ENCODE measurements around the gene ALOX5. TPM values are rescaled to one million over a fixed set of nuclear protein-coding genes. Genes with fewer than 3 reads are reported as not detected.

Gene ALOX5
- total RNA-seq, 1 experiment from 2014 or later = not detected

GRCh38 chr10:45443101-45444009 lies 69.3 kb downstream of the ALOX5 start:
- no peaks in the 10 kb centered on the region for H3K9me3 ChIP-seq (ENCODE audit: low read depth, low read length, poor library complexity, severe bottlenecking)
- ChIA-PET CTCF (no interaction called here), POLR2A (ENCODE audit: low non-redundant PET) (no interaction called here)
- intact Hi-C loops (cut with micrococcal nuclease; ENCODE audit: unreplicated experiment) = no loop called here
- no peak for DNase-seq (ENCODE audit: low spot score)
- no peaks in the 10 kb centered on the region for H3K27me3 ChIP-seq (replicated peaks; ENCODE audit: insufficient read depth, low read depth, low read length, poor library complexity)
- H3K4me1 ChIP-seq (ENCODE audit: insufficient read depth, low read length, poor library complexity, severe bottlenecking) = no peaks in the 10 kb centered on the region
- H3K36me3 ChIP-seq (ENCODE audit: insufficient read depth, low read length, poor library complexity, severe bottlenecking) = no peaks in the 10 kb centered on the region
- H3K4me3 ChIP-seq (ENCODE audit: low read depth, low read length, poor library complexity, severe bottlenecking) = no peak overlapping the region
- TF ChIP-seq CTCF (conservative IDR thresholded peaks at IDR 0.05; ENCODE audit: low read depth, low read length) = no peak
- no peak for TF ChIP-seq EZH2 (IDR thresholded peaks at IDR 0.05; ENCODE audit: borderline replicate concordance, low read depth, low read length, poor library complexity, severe bottlenecking)
- BruUV-seq (replicated peaks) = no TSS peak
- H3K27ac ChIP-seq (ENCODE audit: low read depth, low read length, poor library complexity, severe bottlenecking) = no peak overlapping the region

GRCh38 chr10:45444022-45444421 lies 70.0 kb downstream of the ALOX5 start:
- H3K9me3 ChIP-seq (ENCODE audit: low read depth, low read length, poor library complexity, severe bottlenecking) = no peaks in the 10 kb centered on the region
- no peaks in the 10 kb centered on the region for H3K4me1 ChIP-seq (ENCODE audit: insufficient read depth, low read length, poor library complexity, severe bottlenecking)
- no TSS peak for BruUV-seq (replicated peaks)
- POLR2A ChIA-PET (ENCODE audit: low non-redundant PET) = no interaction called here
- no peak for DNase-seq (ENCODE audit: low spot score)
- H3K4me3 ChIP-seq (ENCODE audit: low read depth, low read length, poor library complexity, severe bottlenecking) = no peak overlapping the region
- CTCF ChIA-PET = no interaction called here
- no peaks in the 10 kb centered on the region for H3K27me3 ChIP-seq (replicated peaks; ENCODE audit: insufficient read depth, low read depth, low read length, poor library complexity)
- intact Hi-C loops (cut with micrococcal nuclease; ENCODE audit: unreplicated experiment) = no loop called here
- H3K27ac ChIP-seq (ENCODE audit: low read depth, low read length, poor library complexity, severe bottlenecking) = no peak overlapping the region
- TF ChIP-seq EZH2 (IDR thresholded peaks at IDR 0.05; ENCODE audit: borderline replicate concordance, low read depth, low read length, poor library complexity, severe bottlenecking) (no peak), CTCF (conservative IDR thresholded peaks at IDR 0.05; ENCODE audit: low read depth, low read length) (no peak)
- H3K36me3 ChIP-seq (ENCODE audit: insufficient read depth, low read length, poor library complexity, severe bottlenecking) = no peaks in the 10 kb centered on the region

GRCh38 chr10:45444976-45445898 lies 71.2 kb downstream of the ALOX5 start:
- Histone ChIP-seq H3K27ac (ENCODE audit: low read depth, low read length, poor library complexity, severe bottlenecking) (no peak overlapping the region), H3K27me3 (replicated peaks; ENCODE audit: insufficient read depth, low read depth, low read length, poor library complexity) (no peaks in the 10 kb centered on the region), H3K9me3 (ENCODE audit: low read depth, low read length, poor library complexity, severe bottlenecking) (no peaks in the 10 kb centered on the region), H3K4me1 (ENCODE audit: insufficient read depth, low read length, poor library complexity, severe bottlenecking) (no peaks in the 10 kb centered on the region), H3K36me3 (ENCODE audit: insufficient read depth, low read length, poor library complexity, severe bottlenecking) (no peaks in the 10 kb centered on the region), H3K4me3 (ENCODE audit: low read depth, low read length, poor library complexity, severe bottlenecking) (no peak overlapping the region)
- TF ChIP-seq CTCF (conservative IDR thresholded peaks at IDR 0.05; ENCODE audit: low read depth, low read length) = no peak
- TF ChIP-seq EZH2 (IDR thresholded peaks at IDR 0.05; ENCODE audit: borderline replicate concordance, low read depth, low read length, poor library complexity, severe bottlenecking) = no peak
- DNase-seq (ENCODE audit: low spot score) = no peak
- ChIA-PET POLR2A (ENCODE audit: low non-redundant PET) (no interaction called here), CTCF (no interaction called here)
- intact Hi-C loops (cut with micrococcal nuclease; ENCODE audit: unreplicated experiment) = no loop called here
- BruUV-seq (replicated peaks) = no TSS peak
